MM.1S (cell line): ENCODE measurements around the gene RBFA.

Source experiments
- EZH2 ChIP-seq: fragments of 300-600 bp; sonication (generic); optimal IDR thresholded peaks from 2 replicates; pipeline ENCODE3; 2017; ENCODE audit warnings: low read depth, mild to moderate bottlenecking, antibody characterized with exemption, low read length, mixed read lengths
- EZH2phosphoT487 ChIP-seq: fragments of 300-600 bp; sonication (generic); IDR thresholded peaks from 2 replicates; pipeline ENCODE4 v1.6.1; 2018; ENCODE audit warnings: antibody characterized with exemption, low read length
- TF ChIP-seq, protein P1 (sequence below): fragments of 300-600 bp; sonication (generic); IDR thresholded peaks from 2 replicates; pipeline ENCODE4 v1.5.1; 2016; ENCODE audit warnings: antibody characterized with exemption, low read length, mixed read lengths

DNA sequence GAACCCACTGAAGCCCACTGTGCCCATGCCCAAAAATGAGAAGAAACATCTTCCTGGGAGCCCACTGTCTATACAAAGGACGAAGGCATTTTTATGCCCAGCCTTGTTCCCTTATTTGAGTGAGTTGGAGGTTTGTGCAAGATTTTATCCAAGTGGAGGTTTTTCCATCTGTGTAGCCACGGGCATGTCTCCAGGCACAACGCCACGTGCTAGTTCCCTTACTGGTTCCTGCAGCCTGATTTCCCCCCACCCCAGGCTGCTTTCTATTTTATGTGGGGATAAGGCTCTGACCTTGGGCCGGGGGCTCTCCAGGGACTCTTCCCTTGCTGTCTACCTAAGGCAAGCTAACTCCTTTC, 23.7 kb upstream of the RBFA start:
- TF ChIP-seq, protein P1, sequence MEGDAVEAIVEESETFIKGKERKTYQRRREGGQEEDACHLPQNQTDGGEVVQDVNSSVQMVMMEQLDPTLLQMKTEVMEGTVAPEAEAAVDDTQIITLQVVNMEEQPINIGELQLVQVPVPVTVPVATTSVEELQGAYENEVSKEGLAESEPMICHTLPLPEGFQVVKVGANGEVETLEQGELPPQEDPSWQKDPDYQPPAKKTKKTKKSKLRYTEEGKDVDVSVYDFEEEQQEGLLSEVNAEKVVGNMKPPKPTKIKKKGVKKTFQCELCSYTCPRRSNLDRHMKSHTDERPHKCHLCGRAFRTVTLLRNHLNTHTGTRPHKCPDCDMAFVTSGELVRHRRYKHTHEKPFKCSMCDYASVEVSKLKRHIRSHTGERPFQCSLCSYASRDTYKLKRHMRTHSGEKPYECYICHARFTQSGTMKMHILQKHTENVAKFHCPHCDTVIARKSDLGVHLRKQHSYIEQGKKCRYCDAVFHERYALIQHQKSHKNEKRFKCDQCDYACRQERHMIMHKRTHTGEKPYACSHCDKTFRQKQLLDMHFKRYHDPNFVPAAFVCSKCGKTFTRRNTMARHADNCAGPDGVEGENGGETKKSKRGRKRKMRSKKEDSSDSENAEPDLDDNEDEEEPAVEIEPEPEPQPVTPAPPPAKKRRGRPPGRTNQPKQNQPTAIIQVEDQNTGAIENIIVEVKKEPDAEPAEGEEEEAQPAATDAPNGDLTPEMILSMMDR, result no peak
- TF ChIP-seq EZH2 (no peak), EZH2phosphoT487 (no peak)
